Body of pancreas (tissue), 4 donors: ENCODE results near the gene NOB1. TPM values are rescaled to one million over a fixed set of nuclear protein-coding genes. Genes with fewer than 3 reads are reported as not detected.

ENCODE experiments used
- ATAC-seq: fragments of 150-250 bp; one replicate; pipeline ENCODE4 v1.9.1; 2016
- DNase-seq, 4 donors: peaks; one replicate each; pipeline ENCODE4 v3.0.0-alpha.2; 2019
- H3K27ac ChIP-seq, 4 donors: fragments of 200-600 bp; sonication (generic); 1 replicate in 3 of 4; 2 replicates in 1 of 4; pipeline versions ENCODE4 v1.5.1 to v1.6.1; 2016 to 2019; ENCODE audit warnings: mild to moderate bottlenecking in 1 of 4, mixed read lengths in 1 of 4, moderate library complexity in 1 of 4
- H3K27me3 ChIP-seq, 2 donors: fragments of 200-600 bp; sonication (generic); one replicate each; pipeline ENCODE4 v1.6.0; 2016; ENCODE audit warnings: mild to moderate bottlenecking in 1 of 2
- H3K36me3 ChIP-seq, 2 donors: fragments of 200-600 bp; sonication (generic); replicated peaks in 1 of 2; 2 replicates each; pipeline ENCODE4 v1.5.1; 2016; ENCODE audit warnings: low read depth in 2 of 2; ENCODE audit not compliant: insufficient read depth in 1 of 2
- H3K4me1 ChIP-seq: fragments of 200-600 bp; sonication (generic); one replicate; pipeline ENCODE4 v1.6.0; 2016
- H3K4me3 ChIP-seq, 2 donors: fragments of 200-600 bp; sonication (generic); 1 replicate in 1 of 2; 2 replicates in 1 of 2; pipeline ENCODE4 v1.5.1; 2016 to 2019
- H3K9me3 ChIP-seq, 3 donors: fragments of 200-600 bp; sonication (generic); 1 replicate in 2 of 3; 2 replicates in 1 of 3; pipeline ENCODE4 v1.5.1; 2016
- POLR2A ChIP-seq, 3 donors: fragments of 450-650 bp; IDR thresholded peaks; one replicate each; pipeline ENCODE4 v1.6.1; 2016; ENCODE audit warnings: antibody characterized with exemption in 3 of 3, mild to moderate bottlenecking in 2 of 3
- WGBS, 2 donors: methylation state at CpG; one replicate each; pipeline ENCODE4 v1.1.5; 2017; 5-methylcytosine and 5-hydroxymethylcytosine counted together
- intact Hi-C: fragments of 100-400 bp; cut with DNase I; formaldehyde crosslinking; loops from one replicate; pipeline ENCODE4 v1.15.1; 2023
- total RNA-seq, 2 donors: library from RNA; depleted of rRNA; stranded (reverse); fragments of >200 nt; gene quantifications; one replicate each; pipeline ENCODE4 v1.1.0, GENCODE V29; 2016
- TF ChIP-seq, protein P1 (sequence below), 7 experiments: fragments of 450-650 bp in 4 of 7; fragments of 200-600 bp in 3 of 7; sonication (generic) in 3 of 7; IDR thresholded peaks; one replicate each; pipeline ENCODE4 v1.5.1; 2016 to 2019; ENCODE audit warnings: antibody characterized with exemption in 7 of 7

NOB1 gene
- total RNA-seq, 2 donors from 2014 or later, result 28.0 to 69.0 TPM

DNA sequence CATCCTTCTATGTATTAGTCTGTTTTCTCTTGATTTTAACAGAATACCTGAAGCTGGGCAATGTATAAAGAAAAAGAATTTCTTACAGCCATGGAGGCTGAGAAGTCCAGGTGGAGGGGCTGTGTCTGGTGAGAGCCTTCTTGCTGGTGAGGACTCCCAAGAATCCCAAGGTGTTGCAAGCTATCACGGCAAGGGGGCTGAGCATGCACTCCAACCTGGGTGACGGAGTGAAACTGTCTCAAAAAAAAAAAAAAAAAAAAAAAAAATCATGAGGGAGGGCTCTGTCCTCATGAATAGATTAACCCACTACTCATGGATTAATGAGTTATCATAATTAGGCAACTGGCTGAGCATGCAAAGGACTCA is 47.8 kb downstream of the NOB1 start:
- H3K27ac ChIP-seq, result no peak overlapping the region
- H3K4me3 ChIP-seq, result no peak overlapping the region
- H3K27me3 ChIP-seq, result no peaks in the 10 kb centered on the region
- no peak for ATAC-seq
- no peak for TF ChIP-seq POLR2A (IDR thresholded peaks at IDR 0.05)
- TF ChIP-seq, protein P1, sequence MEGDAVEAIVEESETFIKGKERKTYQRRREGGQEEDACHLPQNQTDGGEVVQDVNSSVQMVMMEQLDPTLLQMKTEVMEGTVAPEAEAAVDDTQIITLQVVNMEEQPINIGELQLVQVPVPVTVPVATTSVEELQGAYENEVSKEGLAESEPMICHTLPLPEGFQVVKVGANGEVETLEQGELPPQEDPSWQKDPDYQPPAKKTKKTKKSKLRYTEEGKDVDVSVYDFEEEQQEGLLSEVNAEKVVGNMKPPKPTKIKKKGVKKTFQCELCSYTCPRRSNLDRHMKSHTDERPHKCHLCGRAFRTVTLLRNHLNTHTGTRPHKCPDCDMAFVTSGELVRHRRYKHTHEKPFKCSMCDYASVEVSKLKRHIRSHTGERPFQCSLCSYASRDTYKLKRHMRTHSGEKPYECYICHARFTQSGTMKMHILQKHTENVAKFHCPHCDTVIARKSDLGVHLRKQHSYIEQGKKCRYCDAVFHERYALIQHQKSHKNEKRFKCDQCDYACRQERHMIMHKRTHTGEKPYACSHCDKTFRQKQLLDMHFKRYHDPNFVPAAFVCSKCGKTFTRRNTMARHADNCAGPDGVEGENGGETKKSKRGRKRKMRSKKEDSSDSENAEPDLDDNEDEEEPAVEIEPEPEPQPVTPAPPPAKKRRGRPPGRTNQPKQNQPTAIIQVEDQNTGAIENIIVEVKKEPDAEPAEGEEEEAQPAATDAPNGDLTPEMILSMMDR (IDR thresholded peaks at IDR 0.05), result no peak
- no peak for DNase-seq
- H3K9me3 ChIP-seq, result no peaks in the 10 kb centered on the region
- no peaks in the 10 kb centered on the region for H3K36me3 ChIP-seq
- 81 to 86% methylated on average over 2 of the region's 2 CpGs for WGBS, 2 donors
- intact Hi-C loops, result loop anchor here (5.0 kb wide), 1 partner anchor 45 kb away; the partner anchor contains the start of gene NOB1
- peaks cover 41% of the 10 kb centered on the region for H3K4me1 ChIP-seq

DNA sequence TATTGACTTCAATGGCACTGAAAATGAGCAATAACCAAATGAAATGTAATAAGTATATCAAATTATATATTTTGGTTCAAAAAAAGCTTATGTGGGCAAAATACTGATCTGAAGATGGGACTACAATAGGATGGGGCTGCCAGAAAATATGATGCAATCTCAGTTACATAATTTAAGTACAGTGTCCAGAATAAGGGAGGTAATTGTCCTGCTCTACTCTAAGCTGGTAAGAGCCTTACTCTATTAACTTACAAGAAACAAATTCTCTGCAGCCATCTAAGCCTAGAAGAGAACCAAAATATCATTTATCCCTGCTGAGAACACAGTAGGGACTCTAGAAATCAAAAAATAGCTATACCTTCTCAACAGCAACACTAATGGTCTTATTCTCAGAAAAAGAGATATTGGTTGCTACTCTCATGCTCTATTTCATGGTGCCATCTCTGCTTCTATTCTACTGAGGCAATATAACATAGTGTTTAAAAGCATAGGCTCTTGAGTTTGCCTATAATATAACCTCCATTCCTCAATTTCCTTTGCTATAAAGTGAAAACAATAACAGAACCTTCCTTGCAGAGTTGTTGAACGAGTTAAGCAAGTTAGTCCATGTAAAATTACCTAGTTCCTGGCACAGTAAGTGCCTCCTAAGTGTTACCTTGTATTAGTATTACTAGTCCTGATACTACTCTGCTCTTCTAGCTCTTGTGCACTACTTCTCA is 48.3 kb downstream of the NOB1 start:
- no peak overlapping the region for H3K4me3 ChIP-seq
- DNase-seq (no peak), ATAC-seq (no peak)
- no peaks in the 10 kb centered on the region for H3K27me3 ChIP-seq
- H3K27ac ChIP-seq, result no peak overlapping the region
- H3K36me3 ChIP-seq, result no peaks in the 10 kb centered on the region
- H3K4me1 ChIP-seq, result peaks cover 41% of the 10 kb centered on the region
- 29 to 35% methylated on average over 1 of the region's 1 CpG for WGBS, 2 donors
- intact Hi-C loops, result loop anchor here (5.0 kb wide), 1 partner anchor 46 kb away; the partner anchor contains the start of gene NOB1
- H3K9me3 ChIP-seq, result no peaks in the 10 kb centered on the region
- no peak for TF ChIP-seq POLR2A (IDR thresholded peaks at IDR 0.05)
- TF ChIP-seq, protein P1 (IDR thresholded peaks at IDR 0.05), result no peak

DNA sequence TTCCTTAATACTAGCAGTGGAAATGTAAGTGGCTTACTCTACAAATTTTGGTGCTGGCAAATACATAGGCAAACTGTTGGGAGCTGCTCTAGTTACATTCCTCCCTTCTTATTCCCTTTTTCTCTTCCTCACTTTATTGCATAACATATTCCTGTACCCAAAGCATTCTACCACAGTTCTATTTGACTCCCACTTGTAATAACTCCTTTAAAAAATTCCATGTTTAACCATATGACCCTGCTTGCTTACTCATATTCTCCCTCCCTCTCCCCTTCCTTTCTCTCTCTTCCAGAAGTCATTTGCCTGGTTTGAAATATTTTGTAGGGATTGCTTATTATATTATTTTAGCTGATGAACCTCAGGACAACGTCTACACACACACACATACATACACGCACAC is 51.1 kb downstream of the NOB1 start:
- intact Hi-C loops, result no loop called here
- no peak for ATAC-seq
- DNase-seq, result no peak
- Histone ChIP-seq H3K27me3 (no peaks in the 10 kb centered on the region), H3K27ac (no peak overlapping the region), H3K4me1 (peaks cover 29% of the 10 kb centered on the region), H3K9me3 (no peaks in the 10 kb centered on the region), H3K4me3 (no peak overlapping the region), H3K36me3 (no peaks in the 10 kb centered on the region)
- TF ChIP-seq, protein P1 (IDR thresholded peaks at IDR 0.05), result no peak
- 83 to 89% methylated on average over 2 of the region's 2 CpGs for WGBS, 2 donors

DNA sequence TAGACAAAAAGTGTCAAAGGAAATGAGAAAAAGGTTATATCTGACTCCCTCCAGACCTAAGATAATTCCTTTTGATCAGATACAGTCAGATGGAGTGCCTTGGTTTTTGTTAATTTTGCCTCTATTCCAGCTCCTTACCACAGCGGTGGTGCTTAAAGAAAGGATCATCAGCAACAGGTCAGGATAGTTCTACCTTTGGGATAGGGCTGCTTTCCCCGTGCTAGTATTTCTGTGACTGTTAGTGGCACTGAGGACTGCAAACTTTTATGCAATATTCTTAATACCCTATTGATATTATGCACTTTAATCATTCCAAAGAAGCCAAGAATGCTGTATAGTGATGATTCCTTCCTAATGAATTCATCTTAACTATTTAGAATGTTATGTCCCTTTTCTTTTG is 52.9 kb downstream of the NOB1 start:
- Histone ChIP-seq H3K27ac (peak overlapping the region; percentile 13 to 75 (median 42)), H3K27me3 (no peaks in the 10 kb centered on the region), H3K4me1 (peaks cover 28% of the 10 kb centered on the region), H3K4me3 (no peak overlapping the region), H3K9me3 (no peaks in the 10 kb centered on the region), H3K36me3 (no peaks in the 10 kb centered on the region)
- TF ChIP-seq, protein P1 (IDR thresholded peaks at IDR 0.05), result no peak
- TF ChIP-seq POLR2A (IDR thresholded peaks at IDR 0.05), result no peak
- ATAC-seq (peak; percentile 33), DNase-seq (no peak)
- WGBS, 2 donors, result 38 to 44% methylated on average over 2 of the region's 2 CpGs
- intact Hi-C loops, result no loop called here

DNA sequence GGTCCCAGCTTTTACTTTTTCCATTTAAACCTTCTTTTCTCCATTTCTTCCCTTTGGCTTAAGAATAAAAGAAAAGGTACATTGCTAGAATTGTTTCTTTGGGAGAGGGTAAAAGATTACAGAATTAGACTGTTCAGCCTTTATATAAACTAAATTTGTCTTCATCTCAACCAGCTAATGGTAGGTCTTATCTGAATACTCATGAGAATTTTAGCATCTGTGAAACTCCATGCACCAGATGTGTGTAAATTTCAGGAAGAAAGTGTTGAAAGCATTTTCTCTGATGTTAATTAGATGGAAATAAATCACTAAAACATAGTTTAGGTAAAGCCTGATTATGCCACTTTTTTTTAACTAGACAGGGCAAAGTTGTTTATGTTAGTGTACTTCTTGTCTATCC is 53.3 kb downstream of the NOB1 start:
- DNase-seq, result no peak
- intact Hi-C loops, result no loop called here
- peak; percentile 79 for ATAC-seq
- no peaks in the 10 kb centered on the region for H3K27me3 ChIP-seq
- peak overlapping the region; percentile 13 to 75 (median 42) for H3K27ac ChIP-seq
- H3K9me3 ChIP-seq, result no peaks in the 10 kb centered on the region
- H3K36me3 ChIP-seq, result no peaks in the 10 kb centered on the region
- H3K4me3 ChIP-seq, result no peak overlapping the region
- TF ChIP-seq, protein P1 (IDR thresholded peaks at IDR 0.05), result no peak
- no peak for TF ChIP-seq POLR2A (IDR thresholded peaks at IDR 0.05)
- peaks cover 24% of the 10 kb centered on the region for H3K4me1 ChIP-seq
